Type B pancreatic cell (in vitro differentiated cells): ENCODE results near the gene INO80E. TPM values are rescaled to one million over a fixed set of nuclear protein-coding genes. Genes with fewer than 3 reads are reported as not detected.

Experiments used
- DNase-seq: peaks from one replicate; pipeline ENCODE4 v3.0.0; 2021; ENCODE audit warnings: mixed read lengths; ENCODE audit not compliant: unreplicated experiment; ENCODE audit errors: extremely low spot score
- H3K27ac Mint-ChIP-seq: 2 replicates; pipeline ENCODE4 v1.8.0; 2021; ENCODE audit warnings: mild to moderate bottlenecking, mixed read lengths
- H3K27me3 Mint-ChIP-seq: 2 replicates; pipeline ENCODE4 v1.8.0; 2021; ENCODE audit warnings: mixed read lengths
- H3K36me3 Mint-ChIP-seq: 2 replicates; pipeline ENCODE4 v1.8.0; 2021; ENCODE audit warnings: mixed read lengths
- H3K4me1 Mint-ChIP-seq: one replicate; pipeline ENCODE4 v1.8.0; 2021; ENCODE audit warnings: mixed read lengths; ENCODE audit not compliant: unreplicated experiment
- H3K4me3 Mint-ChIP-seq: 2 replicates; pipeline ENCODE4 v1.8.0; 2021; ENCODE audit warnings: mild to moderate bottlenecking, mixed read lengths
- H3K9me3 Mint-ChIP-seq: 2 replicates; pipeline ENCODE4 v1.8.0; 2021; ENCODE audit warnings: mixed read lengths
- total RNA-seq: library from RNA; stranded (reverse); gene quantifications from 2 replicates; pipeline ENCODE4 v1.2.1, GENCODE V29; 2021; ENCODE audit warnings: low replicate concordance
- TF ChIP-seq, protein P1 (sequence below): fragments of 200-600 bp; sonication (generic); conservative IDR thresholded peaks from 2 replicates; pipeline ENCODE4 v1.5.0; 2021; ENCODE audit warnings: antibody characterized with exemption, mild to moderate bottlenecking

The INO80E gene
- total RNA-seq, 1 donor from 2014 or later: 78.7 TPM

- peak overlapping the region; percentile 82 for H3K4me3 Mint-ChIP-seq
- H3K36me3 Mint-ChIP-seq: no peaks in the 10 kb centered on the region
- DNase-seq: no peak
- H3K27ac Mint-ChIP-seq: no peak overlapping the region
- no peaks in the 10 kb centered on the region for H3K9me3 Mint-ChIP-seq
- no peaks in the 10 kb centered on the region for H3K27me3 Mint-ChIP-seq
- H3K4me1 Mint-ChIP-seq: peaks cover 22% of the 10 kb centered on the region
- TF ChIP-seq, protein P1, sequence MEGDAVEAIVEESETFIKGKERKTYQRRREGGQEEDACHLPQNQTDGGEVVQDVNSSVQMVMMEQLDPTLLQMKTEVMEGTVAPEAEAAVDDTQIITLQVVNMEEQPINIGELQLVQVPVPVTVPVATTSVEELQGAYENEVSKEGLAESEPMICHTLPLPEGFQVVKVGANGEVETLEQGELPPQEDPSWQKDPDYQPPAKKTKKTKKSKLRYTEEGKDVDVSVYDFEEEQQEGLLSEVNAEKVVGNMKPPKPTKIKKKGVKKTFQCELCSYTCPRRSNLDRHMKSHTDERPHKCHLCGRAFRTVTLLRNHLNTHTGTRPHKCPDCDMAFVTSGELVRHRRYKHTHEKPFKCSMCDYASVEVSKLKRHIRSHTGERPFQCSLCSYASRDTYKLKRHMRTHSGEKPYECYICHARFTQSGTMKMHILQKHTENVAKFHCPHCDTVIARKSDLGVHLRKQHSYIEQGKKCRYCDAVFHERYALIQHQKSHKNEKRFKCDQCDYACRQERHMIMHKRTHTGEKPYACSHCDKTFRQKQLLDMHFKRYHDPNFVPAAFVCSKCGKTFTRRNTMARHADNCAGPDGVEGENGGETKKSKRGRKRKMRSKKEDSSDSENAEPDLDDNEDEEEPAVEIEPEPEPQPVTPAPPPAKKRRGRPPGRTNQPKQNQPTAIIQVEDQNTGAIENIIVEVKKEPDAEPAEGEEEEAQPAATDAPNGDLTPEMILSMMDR: no peak
These were observed 58.4 kb downstream of the INO80E start for GRCh38 chr16:30054451-30054850.

DNA sequence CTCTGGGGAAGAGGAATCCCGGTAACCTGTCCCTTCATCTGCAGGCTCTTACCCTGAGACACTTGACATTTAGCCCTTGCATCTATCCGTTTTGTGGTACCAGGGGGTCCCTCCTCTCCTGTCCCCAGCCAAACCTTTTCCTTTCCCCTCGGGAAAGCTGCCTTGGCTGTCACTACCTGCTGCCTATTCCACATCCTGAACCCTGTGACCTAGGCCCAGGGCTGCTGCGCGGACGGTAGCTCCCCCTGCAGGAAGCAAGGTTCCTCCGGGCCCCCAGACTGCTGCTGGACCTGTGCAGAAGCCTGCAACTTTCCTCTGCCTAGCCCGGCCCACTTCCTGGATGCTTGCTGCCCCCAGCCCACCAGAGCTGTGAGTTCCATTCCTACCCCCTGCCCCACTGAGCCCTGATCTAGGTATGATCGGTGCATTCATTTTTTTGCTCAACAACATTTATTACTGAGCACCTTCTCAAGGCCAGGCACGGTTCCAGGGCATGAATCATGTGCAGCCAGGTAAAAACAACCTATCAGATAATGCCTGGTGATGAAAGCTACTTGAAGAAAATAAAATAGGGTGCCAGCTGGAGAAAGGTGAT, 59.0 kb downstream of the INO80E start:
- TF ChIP-seq, protein P1: peak; percentile 67
- H3K4me1 Mint-ChIP-seq: peaks cover 22% of the 10 kb centered on the region
- no peaks in the 10 kb centered on the region for H3K27me3 Mint-ChIP-seq
- H3K36me3 Mint-ChIP-seq: no peaks in the 10 kb centered on the region
- peak overlapping the region; percentile 74 for H3K27ac Mint-ChIP-seq
- no peak for DNase-seq
- no peaks in the 10 kb centered on the region for H3K9me3 Mint-ChIP-seq
- H3K4me3 Mint-ChIP-seq: peak overlapping the region; percentile 82

Other genes with a start within 250 kb of the INO80E start
- gene ZG16, start 218.0 kb upstream of the INO80E start, total RNA-seq: 0.85 and 1.5 TPM in 2 replicates
- 54.8 and 112 TPM in 2 replicates for gene KIF22, start 205.5 kb upstream of the INO80E start, total RNA-seq
- 207 and 294 TPM in 2 replicates for gene MAZ, start 189.7 kb upstream of the INO80E start, total RNA-seq
- gene PRRT2, start 184.0 kb upstream of the INO80E start, total RNA-seq: 1.4 and 15.1 TPM in 2 replicates
- gene PAGR1, start 180.1 kb upstream of the INO80E start, total RNA-seq: 25.5 and 33.5 TPM in 2 replicates
- gene MVP, start 175.8 kb upstream of the INO80E start, total RNA-seq: 27.4 and 46.3 TPM in 2 replicates
- 58.0 and 73.3 TPM in 2 replicates for gene CDIPT, start 133.0 kb upstream of the INO80E start, total RNA-seq
- 19.3 and 19.4 TPM in 2 replicates for gene SEZ6L2, start 96.7 kb upstream of the INO80E start, total RNA-seq
- 7.8 TPM in 2 replicates for gene ASPHD1, start 95.8 kb upstream of the INO80E start, total RNA-seq
- 17.9 and 20.6 TPM in 2 replicates for gene KCTD13, start 70.0 kb upstream of the INO80E start, total RNA-seq
- 72.4 and 73.5 TPM in 2 replicates for gene TMEM219, start 34.2 kb upstream of the INO80E start, total RNA-seq
- gene TAOK2, start 22.4 kb upstream of the INO80E start, total RNA-seq: 42.6 and 52.4 TPM in 2 replicates
- gene HIRIP3, start 624 bp upstream of the INO80E start, total RNA-seq: 13.7 and 20.9 TPM in 2 replicates
- 6.9 and 9.7 TPM in 2 replicates for gene DOC2A, start 14.8 kb downstream of the INO80E start, total RNA-seq
- not detected in 2 replicates for gene C16orf92, start 27.0 kb downstream of the INO80E start, total RNA-seq
- 0.31 and 2.1 TPM in 2 replicates for gene TLCD3B, start 35.0 kb downstream of the INO80E start, total RNA-seq
- gene ALDOA, start 69.5 kb downstream of the INO80E start, total RNA-seq: 620 and 1,017 TPM in 2 replicates
- gene PPP4C, start 79.8 kb downstream of the INO80E start, total RNA-seq: 128 and 155 TPM in 2 replicates
- 1.6 TPM in 2 replicates for gene TBX6, start 95.7 kb downstream of the INO80E start, total RNA-seq
- gene YPEL3, start 100.0 kb downstream of the INO80E start, total RNA-seq: 37.9 and 61.9 TPM in 2 replicates
- 19.7 and 23.2 TPM in 2 replicates for gene GDPD3, start 117.3 kb downstream of the INO80E start, total RNA-seq
- gene MAPK3, start 127.0 kb downstream of the INO80E start, total RNA-seq: 79.6 and 88.0 TPM in 2 replicates
- 10.8 and 21.3 TPM in 2 replicates for gene CORO1A, start 187.4 kb downstream of the INO80E start, total RNA-seq
- 82.9 and 148 TPM in 2 replicates for gene BOLA2B, start 197.4 kb downstream of the INO80E start, total RNA-seq
- gene SLX1A, start 197.6 kb downstream of the INO80E start, total RNA-seq: 27.6 and 28.0 TPM in 2 replicates
- 27.7 and 33.0 TPM in 2 replicates for gene SULT1A3, start 203.0 kb downstream of the INO80E start, total RNA-seq